HG02571 (cell line): ENCODE results near the gene PCDH19.
A peak's percentile ranks its signal among the peaks of the same experiment; 100 is the strongest.

Experiments
- ATAC-seq: cut with Tn5 transposase; IDR thresholded peaks from one replicate; pipeline ENCODE4 v1.9.1; 2021; ENCODE audit warnings: mild to moderate bottlenecking, moderate library complexity; ENCODE audit not compliant: unreplicated experiment

The PCDH19 gene

DNA sequence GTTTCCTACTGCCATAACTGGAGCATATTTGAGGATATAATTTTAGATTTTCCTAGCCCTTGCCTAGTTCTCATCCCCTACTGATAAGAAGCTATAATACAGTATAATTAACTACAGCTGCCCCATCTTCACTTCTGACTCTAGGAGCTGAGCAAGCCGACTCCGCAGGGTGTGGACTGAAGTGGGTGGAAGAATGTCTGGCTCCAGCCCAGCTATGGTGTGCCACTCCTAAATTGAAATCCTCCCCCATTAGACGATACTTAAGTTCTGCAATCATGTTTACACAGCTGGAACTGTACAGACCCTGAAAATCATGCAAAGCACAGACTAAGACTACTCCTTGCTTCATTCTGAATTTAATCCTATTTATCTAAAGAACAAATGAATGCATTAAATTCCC, 93.1 kb downstream of the PCDH19 start:
- no peak for ATAC-seq

DNA sequence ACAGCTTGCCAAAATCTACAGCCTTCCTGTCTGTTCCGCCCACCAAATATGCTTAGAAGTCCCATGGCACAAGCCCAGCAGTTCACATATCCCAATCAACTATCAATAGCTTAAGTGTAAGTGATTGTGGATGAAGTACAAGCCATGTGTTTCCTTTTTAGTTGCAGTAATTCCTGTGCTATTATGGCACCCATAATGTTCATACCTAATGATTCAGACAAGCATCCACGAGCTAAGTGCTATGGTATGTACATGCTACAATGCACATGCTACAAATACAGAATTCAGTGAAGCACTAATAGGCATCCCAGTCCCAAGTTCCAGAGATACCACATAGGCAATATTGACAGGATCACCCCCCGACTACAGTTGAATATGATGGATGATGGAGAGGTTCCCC, 94.5 kb downstream of the PCDH19 start:
- ATAC-seq: no peak

DNA sequence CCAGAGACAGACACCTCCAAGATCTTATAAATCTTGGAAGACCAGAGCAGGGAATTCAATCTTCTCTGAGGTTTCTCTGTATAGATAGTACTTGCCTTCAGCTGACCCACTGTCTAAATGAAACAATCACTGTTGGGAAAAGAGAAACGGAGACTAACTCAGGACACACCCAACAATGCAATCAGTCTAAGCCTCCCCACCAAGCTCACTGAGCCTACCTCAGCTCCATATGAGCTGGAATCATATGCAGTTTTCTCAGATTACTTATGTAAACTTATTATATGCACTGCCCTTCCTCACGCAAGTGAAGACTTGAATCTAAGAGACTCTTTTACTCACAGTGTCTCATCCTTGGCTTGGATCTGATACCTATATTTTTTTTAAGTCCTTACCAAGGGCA, 110.5 kb downstream of the PCDH19 start:
- no peak for ATAC-seq

DNA sequence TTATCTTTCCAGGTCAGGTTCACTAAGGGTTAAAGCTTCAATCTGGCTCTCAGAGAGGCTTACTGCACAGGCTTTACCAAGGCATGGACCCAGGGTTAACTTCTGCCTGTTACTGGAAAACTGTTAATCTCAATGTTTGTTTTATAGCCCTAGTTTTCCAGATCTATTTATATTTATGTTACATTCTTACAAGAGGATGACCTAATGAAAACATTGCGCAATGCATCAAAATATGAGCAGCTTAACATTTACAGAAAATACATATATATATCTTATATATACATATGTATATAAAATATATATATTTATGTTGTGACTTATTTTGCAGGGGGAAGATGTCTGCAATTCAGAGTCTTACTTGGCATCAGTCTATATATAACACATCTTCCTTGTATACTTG, 112.3 kb downstream of the PCDH19 start:
- no peak for ATAC-seq

DNA sequence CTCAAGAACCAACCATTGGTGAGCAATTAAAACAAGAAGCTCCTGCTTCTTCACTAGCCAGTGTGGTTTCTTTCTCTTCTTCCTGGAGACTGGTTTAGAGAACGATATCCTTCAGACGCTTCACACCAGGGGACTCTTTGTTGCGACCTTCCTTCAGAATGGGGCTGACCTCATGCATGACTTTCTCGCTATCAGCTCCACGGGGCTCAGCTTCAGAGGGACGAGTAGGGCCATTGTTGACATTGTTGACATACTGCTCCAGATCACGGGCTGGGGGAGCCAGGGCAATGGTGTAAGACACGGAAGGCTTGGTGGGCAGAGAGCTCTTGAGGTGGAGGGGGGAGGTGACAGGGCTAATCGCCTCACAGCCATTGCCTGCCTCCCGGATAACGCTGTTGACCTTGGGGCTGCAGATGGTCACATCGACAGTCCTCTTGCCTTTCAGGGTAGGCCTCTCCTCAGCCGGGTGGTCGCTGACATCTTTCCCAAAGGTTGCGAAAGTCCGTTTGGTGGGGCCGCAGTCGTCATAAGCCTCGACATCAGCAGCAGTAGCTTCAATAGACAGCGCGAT, 113.8 kb downstream of the PCDH19 start:
- ATAC-seq: no peak

DNA sequence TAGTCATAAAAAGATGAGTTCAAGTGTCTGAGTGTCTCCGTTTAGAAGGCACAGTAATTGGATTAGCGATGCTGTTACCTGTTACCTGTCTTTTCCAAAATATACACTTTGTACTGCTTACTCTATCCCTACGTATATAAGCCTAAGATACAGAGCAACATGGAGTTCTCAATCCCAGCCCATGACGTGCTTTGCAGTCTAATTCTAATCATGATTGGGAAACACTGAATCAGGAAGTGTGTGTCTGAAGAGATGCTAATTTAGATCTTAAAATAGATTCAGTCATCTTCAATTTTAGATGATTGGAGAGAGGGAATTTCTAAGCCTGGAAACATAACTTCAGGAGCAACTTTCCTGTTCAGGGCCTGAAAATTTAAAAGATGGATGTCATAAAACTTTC, 115.1 kb downstream of the PCDH19 start:
- ATAC-seq: no peak

DNA sequence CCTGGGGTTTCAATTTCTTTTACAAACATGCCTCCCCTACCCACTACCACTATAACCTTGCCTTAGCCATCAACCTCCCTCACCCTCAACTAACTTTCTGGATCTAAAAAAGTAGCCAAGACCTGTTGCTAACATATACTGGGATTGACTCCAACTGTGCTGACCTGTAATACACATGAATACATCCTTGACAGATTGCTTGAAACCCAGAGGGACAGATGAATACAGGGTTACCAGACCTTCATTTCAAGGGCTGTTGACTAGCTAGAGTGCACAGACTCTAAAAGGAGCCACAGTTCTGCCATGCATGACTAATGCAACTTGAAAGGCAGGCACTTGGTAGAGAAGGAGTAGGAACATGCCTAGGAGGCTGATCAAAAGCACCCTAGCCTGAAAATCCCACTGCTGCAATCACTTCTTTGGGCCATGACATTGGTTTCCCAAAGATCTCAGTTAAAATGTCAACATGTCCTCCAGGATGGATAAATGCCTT, 121.0 kb downstream of the PCDH19 start:
- no peak for ATAC-seq

DNA sequence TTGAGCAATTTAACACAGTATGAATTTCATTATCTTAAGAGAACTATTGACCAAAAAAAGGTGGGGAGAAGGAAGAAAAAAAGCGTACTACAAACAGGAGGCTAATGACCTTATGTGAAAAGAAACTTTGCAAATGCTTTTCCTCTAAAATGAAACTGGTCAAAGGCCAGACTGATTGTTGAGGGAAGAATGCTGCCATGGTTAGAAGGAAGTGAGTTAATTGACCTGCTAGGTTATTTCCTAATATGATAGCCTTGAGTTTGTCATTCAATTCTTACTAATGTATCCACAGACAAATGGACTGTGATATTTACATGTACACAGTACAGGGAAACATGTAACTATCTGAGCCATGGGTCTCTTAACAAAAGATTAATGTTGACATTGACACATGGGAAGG, 132.8 kb downstream of the PCDH19 start:
- no peak for ATAC-seq

DNA sequence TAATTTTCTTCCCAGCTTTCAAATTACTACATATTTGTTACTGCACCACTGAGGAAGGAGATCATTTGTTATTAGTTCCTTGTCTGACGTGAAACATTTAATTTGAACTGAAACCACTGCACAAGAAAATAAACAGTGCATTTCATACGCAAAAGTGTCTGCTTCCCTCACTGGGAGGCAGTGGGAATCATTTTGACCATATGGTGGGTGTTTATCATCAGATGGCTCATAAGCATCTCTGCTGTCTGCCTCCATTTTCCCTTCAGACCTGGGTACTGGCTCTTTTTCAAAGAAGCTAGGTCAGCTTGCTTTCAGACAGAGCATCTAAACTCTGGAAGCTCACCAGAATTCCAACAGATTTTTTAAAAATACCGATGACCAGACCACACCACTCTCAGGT, 135.2 kb downstream of the PCDH19 start:
- ATAC-seq: no peak

DNA sequence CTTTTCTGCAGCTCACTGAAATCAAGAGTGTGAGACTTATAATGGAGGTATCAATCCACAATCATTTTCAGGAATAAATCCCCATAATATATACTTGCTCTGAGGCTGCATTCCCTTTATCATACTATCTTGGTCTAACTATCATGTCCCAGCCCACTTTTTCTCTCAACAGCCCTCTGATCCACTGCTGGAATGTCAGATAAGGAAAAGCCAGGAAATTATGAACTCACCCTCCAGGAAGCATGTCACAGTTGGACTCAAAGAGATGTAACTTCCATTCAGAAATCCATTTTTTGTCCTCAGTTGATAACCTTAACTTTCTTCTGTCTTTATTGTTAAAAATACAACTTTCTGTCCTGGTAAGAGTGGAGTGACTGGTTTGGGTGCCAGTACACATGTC, 144.9 kb downstream of the PCDH19 start:
- no peak for ATAC-seq

DNA sequence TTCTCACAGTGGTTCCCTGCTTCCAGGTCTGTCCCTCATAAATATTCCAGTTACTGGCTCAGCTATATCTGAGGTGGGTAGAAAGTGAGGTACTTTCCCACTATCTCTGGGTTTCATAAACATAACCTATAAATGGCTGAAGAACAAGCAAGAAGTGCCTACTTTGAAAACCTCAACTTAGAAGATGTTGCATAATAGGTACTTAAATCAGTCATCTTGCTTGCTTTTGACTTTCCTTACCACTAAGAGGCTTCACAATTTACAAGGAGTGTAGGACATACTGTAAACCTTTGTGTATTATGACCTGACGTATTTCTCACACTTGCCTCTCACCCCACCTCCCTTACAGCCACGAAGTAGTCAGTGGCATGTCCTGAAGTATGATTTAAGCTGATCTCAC, 145.9 kb downstream of the PCDH19 start:
- ATAC-seq: peak; percentile 82

DNA sequence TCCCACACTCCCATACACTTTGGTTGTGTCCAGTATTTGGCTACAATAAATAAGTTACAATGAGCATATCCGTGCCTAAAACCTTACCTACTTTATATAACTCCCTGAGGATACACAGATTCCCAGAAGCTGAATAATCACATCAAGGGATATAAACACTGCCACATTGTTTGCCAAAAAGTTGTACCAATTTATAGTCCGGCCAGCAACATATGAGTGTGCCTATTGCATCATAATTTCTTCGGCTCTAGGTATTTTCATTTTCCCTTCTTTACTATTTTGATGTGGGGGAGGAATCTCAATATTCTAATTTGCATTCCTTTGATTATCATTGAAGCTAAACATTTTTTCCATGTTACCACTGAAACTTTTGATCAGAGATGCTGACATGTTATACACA, 146.4 kb downstream of the PCDH19 start:
- ATAC-seq: no peak

DNA sequence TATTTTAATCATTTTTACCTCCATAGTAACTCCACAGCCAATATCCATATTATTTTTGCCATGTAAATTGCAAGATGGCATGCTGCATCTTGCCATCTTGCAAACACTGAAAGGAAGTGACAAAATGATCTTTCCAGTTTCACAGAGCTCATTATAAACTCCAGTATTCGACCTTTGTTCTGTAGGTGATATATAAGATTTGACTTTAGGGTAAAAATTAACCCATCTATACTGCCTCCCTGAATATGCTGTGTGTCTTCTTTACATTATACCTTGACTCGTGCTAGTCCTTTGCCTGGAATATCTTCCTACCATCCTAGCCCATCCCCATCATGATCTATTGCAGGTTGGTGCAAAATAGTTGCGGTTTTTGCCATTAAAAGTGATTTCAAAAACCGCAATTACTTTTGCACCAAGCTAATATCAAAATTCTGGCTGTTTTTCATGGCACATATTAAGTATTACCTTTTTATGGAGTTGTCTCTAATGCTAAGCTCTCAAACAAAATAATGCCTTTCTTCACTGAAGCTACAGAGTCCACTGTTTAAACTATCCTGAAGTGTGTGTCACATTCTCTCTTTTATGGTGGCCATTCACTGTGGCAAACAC, 161.1 kb downstream of the PCDH19 start:
- ATAC-seq: no peak

DNA sequence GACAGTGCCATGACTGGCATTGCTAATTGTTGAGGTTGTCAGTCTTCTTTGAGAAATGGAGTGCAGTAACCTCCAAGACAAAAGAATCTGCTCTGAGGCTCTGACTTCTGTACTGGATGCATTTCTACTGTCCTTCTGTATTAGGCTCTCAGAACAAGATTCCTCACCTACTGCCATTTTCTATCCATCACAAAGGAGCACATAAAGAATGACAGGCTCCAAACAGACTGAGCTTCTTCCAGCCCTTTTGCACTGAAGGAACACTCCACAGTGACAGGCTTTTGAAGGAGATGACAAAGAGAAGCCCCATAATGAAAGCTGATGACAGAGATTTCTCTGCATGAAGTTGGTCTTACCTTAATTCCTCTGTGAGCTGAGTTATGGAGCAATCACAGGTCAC, 162.2 kb downstream of the PCDH19 start:
- ATAC-seq: no peak

DNA sequence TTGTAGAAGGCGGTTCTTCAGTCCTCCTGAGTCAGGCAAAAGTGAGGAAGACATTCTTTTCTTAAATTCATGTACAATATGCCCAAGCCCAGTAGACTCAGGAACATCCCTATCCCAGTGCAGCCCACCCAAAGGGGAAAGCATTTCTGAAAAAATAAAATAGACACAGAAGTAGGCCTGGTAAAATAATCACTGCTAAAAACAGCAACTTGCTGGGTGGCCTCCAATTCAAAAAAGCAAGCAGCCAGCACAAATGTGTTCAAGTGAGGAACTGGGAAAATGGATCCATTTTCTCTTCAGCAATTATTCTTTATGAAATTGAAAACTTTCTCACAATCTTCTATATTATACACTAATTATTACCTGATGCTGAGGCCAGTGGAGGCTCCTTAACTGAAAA, 165.4 kb downstream of the PCDH19 start:
- no peak for ATAC-seq
